ENCODE results near the gene ENO1. TPM values are rescaled to one million over a fixed set of nuclear protein-coding genes. Genes with fewer than 3 reads are reported as not detected.
A peak's percentile ranks its signal among the peaks of the same experiment; 100 is the strongest.

ENO1 gene
- total RNA-seq, 1 donor from 2014 or later: 124 TPM

GRCh38 chr1:8860738-8861516, 17.6 kb downstream of the ENO1 start:
- peaks cover 66% of the 10 kb centered on the region for H3K36me3 ChIP-seq
- no peak overlapping the region for H3K4me3 ChIP-seq
- no peaks in the 10 kb centered on the region for H3K9me3 ChIP-seq (replicated peaks)
- no peak for TF ChIP-seq CTCF (IDR thresholded peaks at IDR 0.05; ENCODE audit: borderline replicate concordance)
- intact Hi-C loops (cut with micrococcal nuclease): no loop called here
- H3K4me1 ChIP-seq: peaks cover 37% of the 10 kb centered on the region
- H3K27me3 ChIP-seq (ENCODE audit: low read depth): no peaks in the 10 kb centered on the region
- DNase-seq: peak; percentile 9
- no peak overlapping the region for H3K27ac ChIP-seq (replicated peaks)

- no peaks in the 10 kb centered on the region for H3K27me3 ChIP-seq (ENCODE audit: low read depth)
- peak; percentile 73 for TF ChIP-seq CTCF (IDR thresholded peaks at IDR 0.05; ENCODE audit: borderline replicate concordance)
- H3K9me3 ChIP-seq (replicated peaks): no peaks in the 10 kb centered on the region
- no peak overlapping the region for H3K4me3 ChIP-seq
- intact Hi-C loops (cut with micrococcal nuclease): no loop called here
- peaks cover 37% of the 10 kb centered on the region for H3K4me1 ChIP-seq
- H3K36me3 ChIP-seq: peaks cover 47% of the 10 kb centered on the region
- H3K27ac ChIP-seq (replicated peaks): peak overlapping the region; percentile 70
- DNase-seq: no peak
These were observed 19.4 kb downstream of the ENO1 start for GRCh38 chr1:8858888-8859706.

GRCh38 chr1:8858112-8858668, 20.3 kb downstream of the ENO1 start:
- Histone ChIP-seq H3K27ac (replicated peaks) (peak overlapping the region; percentile 70), H3K4me1 (peaks cover 37% of the 10 kb centered on the region), H3K36me3 (peaks cover 38% of the 10 kb centered on the region), H3K27me3 (ENCODE audit: low read depth) (no peaks in the 10 kb centered on the region), H3K4me3 (no peak overlapping the region), H3K9me3 (replicated peaks) (no peaks in the 10 kb centered on the region)
- intact Hi-C loops (cut with micrococcal nuclease): no loop called here
- TF ChIP-seq CTCF (IDR thresholded peaks at IDR 0.05; ENCODE audit: borderline replicate concordance): no peak
- DNase-seq: no peak

GRCh38 chr1:8856689-8857412, 21.6 kb downstream of the ENO1 start:
- H3K9me3 ChIP-seq (replicated peaks): no peaks in the 10 kb centered on the region
- peak overlapping the region; percentile 70 for H3K27ac ChIP-seq (replicated peaks)
- H3K27me3 ChIP-seq (ENCODE audit: low read depth): no peaks in the 10 kb centered on the region
- peak; percentile 1 for DNase-seq
- peaks cover 37% of the 10 kb centered on the region for H3K4me1 ChIP-seq
- TF ChIP-seq CTCF (IDR thresholded peaks at IDR 0.05; ENCODE audit: borderline replicate concordance): no peak
- peaks cover 25% of the 10 kb centered on the region for H3K36me3 ChIP-seq
- intact Hi-C loops (cut with micrococcal nuclease): no loop called here
- H3K4me3 ChIP-seq: no peak overlapping the region

- H3K27ac ChIP-seq (replicated peaks): no peak overlapping the region
- no peak for TF ChIP-seq CTCF (IDR thresholded peaks at IDR 0.05; ENCODE audit: borderline replicate concordance)
- intact Hi-C loops (cut with micrococcal nuclease): no loop called here
These were observed 24.2 kb downstream of the ENO1 start for GRCh38 chr1:8854240-8854639.

More at GRCh38 chr1:8854240-8854639, 24.2 kb downstream of the ENO1 start:
- no peaks in the 10 kb centered on the region for H3K9me3 ChIP-seq (replicated peaks)
- peaks cover 4% of the 10 kb centered on the region for H3K36me3 ChIP-seq
- no peak overlapping the region for H3K4me3 ChIP-seq
- DNase-seq: no peak
- H3K27me3 ChIP-seq (ENCODE audit: low read depth): no peaks in the 10 kb centered on the region
- H3K4me1 ChIP-seq: peaks cover 27% of the 10 kb centered on the region
